GM12878 (cell line): ENCODE data around the gene LSAMP. TPM values are rescaled to one million over a fixed set of nuclear protein-coding genes. Genes with fewer than 3 reads are reported as not detected.

Experiments used
- ASH2L ChIP-seq: fragments of 300-600, 200-600 bp; sonication (generic); IDR thresholded peaks from 2 replicates; pipeline ENCODE4 v1.6.1; 2017; ENCODE audit warnings: low read depth, mild to moderate bottlenecking, borderline replicate concordance
- ATF7 ChIP-seq: fragments of 450-650 bp; IDR thresholded peaks from 2 replicates; pipeline ENCODE4 v1.6.1; 2016; ENCODE audit warnings: low read depth, mild to moderate bottlenecking
- CBX3 ChIP-seq: fragments of 200-600 bp; sonication (generic); IDR thresholded peaks from 2 replicates; pipeline ENCODE4 v1.6.1; 2016; ENCODE audit warnings: low read depth, borderline replicate concordance
- CHD1 ChIP-seq: IDR thresholded peaks from 2 replicates; pipeline ENCODE4 v1.6.1; 2012; ENCODE audit warnings: low read depth, low read length, improper control_type of control experiment
- CREM ChIP-seq: IDR thresholded peaks from 2 replicates; pipeline ENCODE4 v1.6.1; 2014; ENCODE audit warnings: antibody characterized with exemption, low read depth
- EGR1 ChIP-seq, 2 experiments: IDR thresholded peaks; 1 replicate in 1 of 2; 2 replicates in 1 of 2; pipeline ENCODE4 v1.6.1; 2011 to 2012; ENCODE audit warnings: low read depth in 2 of 2, low read length in 2 of 2, borderline replicate concordance in 1 of 2, mild to moderate bottlenecking in 1 of 2, moderate library complexity in 1 of 2
- EP300 ChIP-seq, 2 experiments: fragments of 150-350 bp in 1 of 2; IDR thresholded peaks; 2 replicates each; pipeline ENCODE4 v1.6.1; 2011 to 2012; ENCODE audit warnings: low read depth in 2 of 2, low read length in 2 of 2, borderline replicate concordance in 1 of 2, improper control_type of control experiment in 1 of 2, inconsistent platforms in 1 of 2; ENCODE audit not compliant: control insufficient read depth in 1 of 2
- FOS ChIP-seq: IDR thresholded peaks from 3 replicates; pipeline ENCODE4 v1.6.1; 2011; ENCODE audit warnings: borderline replicate concordance; ENCODE audit not compliant: insufficient read length; ENCODE audit errors: extremely low read depth
- HCFC1 ChIP-seq: fragments of 150-350 bp; IDR thresholded peaks from 2 replicates; pipeline ENCODE4 v1.6.1; 2014; ENCODE audit warnings: low read length
- IKZF1 ChIP-seq: fragments of 450-650 bp; conservative IDR thresholded peaks from 2 replicates; pipeline ENCODE4 v1.6.1; 2017; ENCODE audit warnings: antibody characterized with exemption, mild to moderate bottlenecking
- IRF5 ChIP-seq: fragments of 450-650 bp; IDR thresholded peaks from 2 replicates; pipeline ENCODE4 v1.6.1; 2017; ENCODE audit warnings: borderline replicate concordance
- KAT2A ChIP-seq: conservative IDR thresholded peaks from 2 replicates; pipeline ENCODE4 v1.6.1; 2011; ENCODE audit warnings: low read depth, low read length; ENCODE audit not compliant: control insufficient read depth
- MAX ChIP-seq: IDR thresholded peaks from 2 replicates; pipeline ENCODE4 v1.6.1; 2012; ENCODE audit warnings: low read depth, low read length, improper control_type of control experiment
- MLLT1 ChIP-seq: fragments of 450-650 bp; IDR thresholded peaks from 2 replicates; pipeline ENCODE4 v1.6.1; 2016; ENCODE audit warnings: mild to moderate bottlenecking
- MTA2 ChIP-seq: fragments of 450-650 bp; IDR thresholded peaks from 2 replicates; pipeline ENCODE4 v1.6.1; 2016; ENCODE audit warnings: low read depth, mild to moderate bottlenecking, moderate library complexity
- MTA3 ChIP-seq: IDR thresholded peaks from 2 replicates; pipeline ENCODE4 v1.6.1; 2012; ENCODE audit warnings: low read length, inconsistent platforms, borderline replicate concordance
- NBN ChIP-seq: fragments of 450-650 bp; IDR thresholded peaks from 2 replicates; pipeline ENCODE4 v1.6.1; 2016
- POLR2A ChIP-seq: IDR thresholded peaks from 2 replicates; pipeline ENCODE4 v1.6.1; 2011; ENCODE audit warnings: low read depth, mild to moderate bottlenecking, low read length
- POLR2AphosphoS5 ChIP-seq: IDR thresholded peaks from 2 replicates; pipeline ENCODE4 v1.6.1; 2011; ENCODE audit warnings: mild to moderate bottlenecking, low read length, inconsistent platforms
- RAD51 ChIP-seq: fragments of 450-650 bp; IDR thresholded peaks from 2 replicates; pipeline ENCODE4 v1.6.1; 2016; ENCODE audit warnings: moderate library complexity, mild to moderate bottlenecking, inconsistent platforms
- RCOR1 ChIP-seq: conservative IDR thresholded peaks from 2 replicates; pipeline ENCODE4 v1.6.1; 2012; ENCODE audit warnings: low read depth, low read length, improper control_type of control experiment
- SIN3A ChIP-seq: IDR thresholded peaks from 2 replicates; pipeline ENCODE4 v1.6.1; 2012; ENCODE audit warnings: low read depth, low read length, improper control_type of control experiment
- YBX1 ChIP-seq: fragments of 450-650 bp; IDR thresholded peaks from 2 replicates; pipeline ENCODE4 v1.6.1; 2016; ENCODE audit warnings: antibody characterized with exemption
- ZBED1 ChIP-seq: IDR thresholded peaks from 2 replicates; pipeline ENCODE4 v1.6.1; 2016; ENCODE audit warnings: borderline replicate concordance
- ZBTB40 ChIP-seq: fragments of 450-650 bp; IDR thresholded peaks from 2 replicates; pipeline ENCODE4 v1.6.1; 2016; ENCODE audit warnings: mild to moderate bottlenecking, moderate library complexity, borderline replicate concordance
- ZNF217 ChIP-seq: fragments of 450-650 bp; IDR thresholded peaks from 2 replicates; pipeline ENCODE4 v1.6.1; 2017; ENCODE audit warnings: antibody characterized with exemption, mild to moderate bottlenecking
- ZNF24 ChIP-seq: fragments of 450-650 bp; IDR thresholded peaks from 2 replicates; pipeline ENCODE4 v1.6.1; 2017; ENCODE audit warnings: antibody characterized with exemption, mild to moderate bottlenecking
- ZSCAN29 ChIP-seq: fragments of 450-650 bp; IDR thresholded peaks from 2 replicates; pipeline ENCODE4 v1.6.1; 2017; ENCODE audit warnings: mild to moderate bottlenecking, moderate library complexity
- polyA plus RNA-seq, 11 experiments: library from polyadenylated mRNA; depleted of rRNA in 4 of 11; unstranded in 6 of 11; stranded (reverse) in 5 of 11; fragments of >200 nt; fragmentation: Nextera tagmentation in 4 of 11; fragmentation: Illumina TruSeq in 1 of 11; extraction: Ambion mirVana in 4 of 11; extraction: Trizol in 1 of 11; gene quantifications; 1 replicate in 1 of 11; 2 replicates in 10 of 11; pipeline versions ENCODE4 v1.2.1 to v1.2.3, GENCODE V29; 2011 to 2016; ENCODE audit warnings: inconsistent platforms in 2 of 11, missing spikeins in 2 of 11, low read depth in 1 of 11
- total RNA-seq, 4 experiments: library from RNA; depleted of rRNA in 3 of 4; stranded (reverse); fragments of >200 nt in 3 of 4; fragmentation: Illumina TruSeq in 1 of 4; extraction: Trizol in 1 of 4; gene quantifications; 2 replicates each; pipeline versions ENCODE4 v1.2.1 to v1.2.3, GENCODE V29; 2013 to 2021

The LSAMP gene
- total and polyA plus RNA-seq, 10 of the 15 experiments (the other 5 are each of a cell fraction or from before 2014, with no cell fraction given) = 2.0 to 12.7 (median 6.5) TPM

GRCh38 chr3:116020495-116020894 lies 424.8 kb downstream of the LSAMP start (continued):
- TF ChIP-seq MLLT1 (0 out of 2 replicates have a peak, but pooled peaks have one; percentile 35), EP300 (IDR thresholded peaks at IDR 0.05; ENCODE audit: borderline replicate concordance in 1 of 2, control insufficient read depth in 1 of 2, low read depth in 2 of 2, low read length in 2 of 2) (peak in 1 of 2 experiments; percentile 32; a peak in 2 of 4 replicates), ASH2L (no peak), CREM (peak; percentile 69), CHD1 (no peak), POLR2AphosphoS5 (no peak), CBX3 (no peak), KAT2A (no peak), ZSCAN29 (no peak), RCOR1 (no peak), EGR1 (IDR thresholded peaks at IDR 0.05; ENCODE audit: borderline replicate concordance in 1 of 2, low read depth in 2 of 2, low read length in 2 of 2) (no peak), MTA3 (no peak), IKZF1 (peak; percentile 40), MTA2 (peak; percentile 89), HCFC1 (no peak), ZBED1 (0 out of 2 replicates have a peak, but pooled peaks have one; percentile 24), ATF7 (peak; percentile 73), RAD51 (no peak), POLR2A (no peak), ZNF24 (peak; percentile 50; the same call in 1 of the 2 replicates), ZBTB40 (no peak), ZNF217 (no peak), NBN (0 out of 2 replicates have a peak, but pooled peaks have one; percentile 30), MAX (no peak), SIN3A (no peak), YBX1 (no peak), FOS (no peak), IRF5 (no peak)
